HG02840 (cell line): Measurements from ENCODE around the gene RING1.

Experiments
- ATAC-seq: cut with Tn5 transposase; IDR thresholded peaks from one replicate; pipeline ENCODE4 v1.9.1; 2021; ENCODE audit warnings: mild to moderate bottlenecking, moderate library complexity, moderate number of reproducible peaks; ENCODE audit not compliant: unreplicated experiment, low FRiP score

Gene RING1

DNA sequence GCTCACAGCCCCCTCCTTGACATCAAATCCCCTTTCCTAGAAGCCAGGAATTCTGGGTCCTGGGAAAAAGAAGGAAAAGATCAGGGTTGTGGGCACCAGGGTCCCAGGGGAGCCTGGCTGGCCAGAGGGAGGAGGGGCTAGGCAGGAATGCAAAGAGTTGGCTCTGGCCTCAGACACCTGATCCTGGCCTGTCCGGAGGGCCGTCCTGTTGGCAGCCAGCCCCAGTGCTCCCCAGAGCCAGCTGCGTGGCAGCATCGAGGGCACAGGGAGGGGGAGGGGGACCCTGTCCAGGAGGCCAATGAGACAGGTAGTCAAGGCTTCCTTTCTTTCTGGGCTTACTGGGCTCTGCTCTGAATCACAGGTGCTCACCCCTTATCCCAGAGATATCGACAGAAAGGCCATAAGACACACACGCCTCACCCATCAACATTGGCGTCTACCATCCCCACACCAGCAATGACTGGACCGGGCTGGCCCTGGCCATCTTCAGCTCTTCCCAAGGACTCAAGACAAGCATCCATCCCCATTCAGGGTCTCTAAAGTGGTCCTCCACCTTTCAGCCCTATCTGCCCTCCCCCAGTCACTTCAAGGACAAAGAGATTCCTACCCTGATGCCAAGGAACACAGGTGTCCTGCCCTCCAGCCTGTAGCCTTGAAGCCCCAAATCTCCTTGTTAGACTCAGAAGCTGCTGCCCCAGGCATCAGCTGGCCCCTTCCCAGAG lies 16.8 kb upstream of the RING1 start:
- ATAC-seq = no peak

- no peak for ATAC-seq
Observed at GRCh38 chr6:33192105-33192646, 16.1 kb upstream of the RING1 start, which contains the start of gene COL11A2. TSS of gene COL11A2 (minus strand) at chr6:33192467. CDS start at chr6:33192240, 227 bp downstream.

DNA sequence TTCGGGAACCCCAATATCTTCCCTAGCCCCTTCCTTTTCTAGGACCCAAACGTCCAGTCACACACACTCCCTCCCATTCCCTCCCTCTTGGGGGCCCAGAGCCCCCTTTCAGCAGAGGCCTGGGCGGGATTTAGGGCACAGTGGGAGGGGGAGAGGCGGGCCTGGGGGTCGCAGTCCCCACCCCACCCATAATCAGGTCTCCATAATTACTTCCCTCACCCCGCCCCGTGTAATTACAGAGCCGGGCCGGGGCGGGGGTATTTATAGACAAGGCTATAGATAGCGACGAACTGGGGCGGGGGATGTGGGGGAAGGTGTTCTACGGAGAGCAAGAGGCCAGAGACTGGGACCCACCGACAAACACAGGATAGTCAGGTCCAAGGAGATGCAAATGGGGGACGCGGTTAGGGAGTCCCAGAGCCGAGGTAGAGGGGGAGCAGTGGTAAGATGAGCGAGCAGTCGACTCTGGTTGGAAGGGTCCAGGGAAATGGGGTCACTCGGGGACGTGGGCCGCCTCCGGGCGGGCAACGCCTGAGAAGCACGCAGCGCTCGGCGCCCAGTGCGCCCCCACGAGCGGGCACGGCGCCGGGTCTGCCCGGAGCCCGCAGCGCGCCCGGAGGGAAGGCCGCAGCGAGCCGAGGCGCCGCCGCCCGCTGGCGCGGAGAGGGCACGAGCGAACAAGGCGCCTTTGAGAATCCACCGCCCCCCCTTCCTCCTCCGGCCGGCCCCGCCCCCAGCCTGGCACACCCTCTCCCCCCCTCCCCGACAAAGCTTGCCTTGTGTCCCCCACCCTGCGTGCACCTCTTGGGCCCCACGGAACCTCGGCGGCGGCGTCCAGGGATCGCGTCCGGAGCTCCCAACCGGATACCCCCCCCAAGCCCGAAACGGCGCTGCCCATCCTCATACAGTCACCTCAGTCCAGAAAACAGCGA lies 15.4 kb upstream of the RING1 start:
- ATAC-seq = no peak

DNA sequence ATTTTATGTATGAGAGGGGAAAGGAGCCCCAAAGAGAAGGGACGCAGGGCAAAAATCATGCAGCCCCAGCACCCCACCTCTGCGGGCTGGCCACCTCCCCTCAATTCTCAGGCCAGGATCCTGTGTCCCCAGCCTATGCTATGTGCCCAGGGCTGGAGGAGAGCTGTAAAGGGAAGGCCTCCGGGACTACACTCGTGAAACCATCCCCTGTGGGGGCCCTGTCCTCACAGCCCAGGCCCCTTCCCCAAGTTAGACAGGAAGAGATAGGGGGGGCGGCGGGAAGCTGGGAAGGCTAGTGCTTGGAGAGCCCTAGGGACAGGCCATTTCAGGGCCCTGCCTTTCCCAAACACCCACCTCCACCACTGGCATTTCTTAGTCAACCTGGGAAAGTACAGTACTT lies 14.7 kb upstream of the RING1 start:
- no peak for ATAC-seq

DNA sequence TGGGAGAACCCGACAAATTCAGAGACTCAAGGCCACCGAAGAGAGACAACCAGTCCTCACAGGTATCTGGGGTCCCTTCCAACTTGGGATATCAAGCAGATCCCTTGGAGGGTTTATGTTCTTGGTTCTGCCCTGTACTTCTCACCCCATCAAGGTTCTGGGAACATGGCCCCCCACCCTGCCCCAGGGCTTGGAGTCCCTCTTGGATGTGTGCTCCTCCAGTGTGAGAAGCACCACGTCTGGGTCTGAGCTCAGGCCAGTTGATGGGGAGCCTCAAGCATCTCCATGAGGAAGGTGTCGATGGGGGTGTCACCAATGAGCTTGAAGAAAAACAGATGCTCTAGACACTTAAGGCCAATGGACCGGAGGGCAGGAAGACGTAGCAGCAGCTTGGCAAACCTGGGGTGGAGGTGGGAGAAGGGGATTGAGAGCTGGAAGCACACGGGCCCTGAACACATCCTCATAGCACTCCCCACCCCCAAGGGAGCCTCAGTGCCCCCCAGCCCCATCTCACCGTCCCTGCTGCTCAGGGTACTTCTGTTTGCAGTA lies 13.8 kb upstream of the RING1 start:
- ATAC-seq = no peak

GRCh38 chr6:33195304-33196165 lies 12.8 kb upstream of the RING1 start:
- ATAC-seq = no peak

- ATAC-seq = no peak
Observed at GRCh38 chr6:33197431-33198048, 10.8 kb upstream of the RING1 start.

GRCh38 chr6:33198159-33198852 lies 10.0 kb upstream of the RING1 start:
- ATAC-seq = no peak

DNA sequence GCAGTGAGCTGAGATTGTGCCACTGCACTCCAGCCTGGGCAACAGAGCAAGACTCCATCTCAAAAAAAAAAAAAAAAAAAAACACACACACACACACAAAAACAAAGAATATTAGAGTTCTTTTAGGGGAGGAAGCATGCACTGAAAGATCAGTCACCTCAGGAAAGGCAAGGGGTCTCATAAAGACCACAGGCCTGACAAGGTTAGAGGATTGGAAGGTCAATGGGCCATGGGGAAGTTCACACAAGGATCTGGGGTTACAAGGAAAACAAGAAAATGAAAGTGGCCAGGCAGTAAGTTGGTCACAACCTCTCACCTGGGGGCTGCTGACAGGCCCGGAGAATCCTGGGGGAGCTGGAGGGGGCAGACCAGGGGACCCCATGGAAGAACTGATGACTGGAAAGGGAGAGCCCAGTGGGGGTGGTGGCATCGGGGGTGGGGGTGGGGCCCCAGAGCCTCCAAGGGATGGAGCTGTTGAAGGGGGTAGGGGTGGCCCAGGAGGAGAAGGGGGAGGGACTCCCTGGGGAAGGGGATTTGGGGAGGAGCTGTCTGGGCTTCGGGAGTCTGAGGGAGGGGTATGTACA lies 9.4 kb upstream of the RING1 start:
- ATAC-seq = no peak

DNA sequence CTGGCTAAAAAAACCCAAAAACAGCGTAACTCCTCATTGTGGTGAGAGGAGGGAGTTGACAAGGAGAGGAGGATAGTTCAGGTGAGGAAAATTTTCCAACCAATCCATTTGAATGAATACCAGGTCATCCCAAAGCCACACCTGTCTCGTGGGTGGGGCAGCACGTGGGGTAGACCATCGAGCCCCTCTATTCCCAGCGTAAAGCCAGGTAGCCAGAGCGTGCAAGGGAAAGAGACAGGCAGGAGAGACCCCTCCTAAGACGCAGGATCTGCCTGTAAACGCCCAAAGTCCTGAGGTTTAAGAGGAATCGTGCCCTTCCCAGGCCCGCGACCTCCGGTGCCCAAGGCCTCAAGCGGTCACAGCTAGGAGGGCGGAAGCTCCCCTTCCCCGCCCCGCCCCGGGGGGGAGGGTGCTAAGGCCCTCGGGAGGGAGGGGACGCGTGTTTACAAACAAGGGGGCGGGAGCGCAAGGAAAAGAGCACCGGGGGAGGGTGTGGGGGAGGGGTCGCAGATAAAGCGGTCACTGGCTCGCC lies 8.5 kb upstream of the RING1 start:
- peak; percentile 3 for ATAC-seq

GRCh38 chr6:33200219-33201146 lies 7.8 kb upstream of the RING1 start, which contains the start of the genes RXRB and SLC39A7:
TSS of gene RXRB (minus strand) at chr6:33200665. CDS start at chr6:33200476, 189 bp downstream.
TSS of gene SLC39A7 (plus strand) at chr6:33200867. CDS start at chr6:33201246, 379 bp downstream.
- ATAC-seq = peak; percentile 49

DNA sequence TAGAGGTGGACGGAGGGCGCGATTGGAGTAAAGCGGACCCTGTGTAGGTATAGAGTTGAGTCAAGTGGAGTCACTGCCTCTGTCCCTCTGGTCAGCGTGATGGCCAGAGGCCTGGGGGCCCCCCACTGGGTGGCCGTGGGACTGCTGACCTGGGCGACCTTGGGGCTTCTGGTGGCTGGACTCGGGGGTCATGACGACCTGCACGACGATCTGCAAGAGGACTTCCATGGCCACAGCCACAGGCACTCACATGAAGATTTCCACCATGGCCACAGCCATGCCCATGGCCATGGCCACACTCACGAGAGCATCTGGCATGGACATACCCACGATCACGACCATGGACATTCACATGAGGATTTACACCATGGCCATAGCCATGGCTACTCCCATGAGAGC lies 7.2 kb upstream of the RING1 start:
- no peak for ATAC-seq

DNA sequence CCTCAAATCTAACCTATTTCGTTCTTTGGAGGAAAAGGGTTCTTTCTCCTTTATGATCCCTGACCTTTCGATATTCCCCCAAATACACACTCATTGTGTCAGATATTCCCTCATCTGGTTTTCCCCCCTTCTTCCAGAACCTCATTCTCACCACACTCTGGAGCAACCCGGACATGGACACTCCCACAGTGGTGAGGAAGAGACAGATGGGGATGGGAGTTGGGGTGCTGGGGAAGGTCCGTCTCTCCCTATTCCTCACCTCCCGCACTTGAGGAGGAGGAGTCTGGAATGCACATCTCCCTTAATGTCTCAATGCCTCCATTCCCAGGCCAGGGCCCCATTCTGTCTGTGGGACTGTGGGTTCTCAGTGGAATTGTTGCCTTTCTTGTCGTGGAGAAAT lies 6.4 kb upstream of the RING1 start:
- no peak for ATAC-seq

- ATAC-seq = no peak
Observed at GRCh38 chr6:33202799-33203198, 5.5 kb upstream of the RING1 start.

DNA sequence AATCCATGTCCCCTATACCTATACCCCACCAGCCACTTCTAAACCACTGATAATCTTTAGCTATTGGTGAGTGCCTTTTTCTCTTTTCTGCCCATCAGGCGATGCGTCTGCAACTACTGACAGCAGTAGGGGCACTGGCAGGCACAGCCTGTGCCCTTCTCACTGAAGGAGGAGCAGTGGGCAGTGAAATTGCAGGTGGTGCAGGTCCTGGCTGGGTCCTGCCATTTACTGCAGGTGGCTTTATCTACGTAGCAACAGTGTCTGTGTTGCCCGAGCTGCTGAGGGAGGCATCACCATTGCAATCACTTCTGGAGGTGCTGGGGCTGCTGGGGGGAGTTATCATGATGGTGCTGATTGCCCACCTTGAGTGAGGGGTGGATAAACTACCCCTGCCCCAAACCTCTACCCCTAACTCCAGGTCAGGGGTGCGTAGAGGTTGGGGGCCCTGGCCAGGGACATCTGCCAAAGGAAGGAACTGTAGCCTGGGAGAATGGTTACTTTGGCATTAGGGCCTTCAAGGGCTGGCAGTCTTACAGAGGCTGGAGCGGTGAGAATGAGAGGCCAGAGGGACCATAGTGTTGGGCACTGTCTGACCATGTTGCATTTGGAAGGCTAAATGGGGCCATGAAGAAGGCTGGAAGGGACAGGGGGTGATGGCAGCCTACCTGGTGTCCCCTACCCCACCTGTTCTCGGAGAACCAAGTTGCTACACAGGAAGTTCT lies 4.7 kb upstream of the RING1 start:
- no peak for ATAC-seq

DNA sequence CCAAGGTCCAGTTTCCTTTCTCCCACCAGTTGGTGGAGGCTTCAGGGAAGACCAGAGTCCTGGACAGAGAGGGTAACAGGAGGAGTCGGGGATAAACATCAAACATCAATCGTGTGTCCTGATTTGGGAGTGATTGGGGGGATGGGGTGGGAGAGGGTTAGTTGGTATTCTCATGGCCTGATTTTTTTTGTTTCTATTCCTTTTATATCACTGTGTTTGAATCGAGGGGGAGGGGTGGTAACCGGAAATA lies 4.2 kb upstream of the RING1 start:
- ATAC-seq = no peak
